DND-41 (cell line): ENCODE data around the gene SPEG.

ENCODE experiments used
- ATAC-seq: fragments of 200-7000 bp; cut with Tn5 transposase; 3 replicates; pipeline ENCODE4 v1.9.1; 2021; ENCODE audit warnings: low read depth; ENCODE audit not compliant: insufficient read depth
- DNase-seq: peaks from one replicate; pipeline ENCODE4 v3.0.0-alpha.2; 2020
- H2AFZ ChIP-seq: 2 replicates; pipeline ENCODE4 v1.6.0; 2012; ENCODE audit warnings: low read depth, low read length
- H3K27ac ChIP-seq: 2 replicates; pipeline ENCODE4 v1.5.1; 2012; ENCODE audit warnings: low read length, inconsistent platforms
- H3K27me3 ChIP-seq: fragments of 200-600 bp; sonication (generic); 2 replicates; pipeline ENCODE4 v1.6.0; 2012; ENCODE audit warnings: low read length, mild to moderate bottlenecking, inconsistent platforms; ENCODE audit not compliant: insufficient read depth, poor library complexity
- H3K36me3 ChIP-seq: 2 replicates; pipeline ENCODE4 v1.5.1; 2012; ENCODE audit warnings: low read length, inconsistent platforms; ENCODE audit not compliant: insufficient read depth
- H3K4me1 ChIP-seq: 2 replicates; pipeline ENCODE4 v1.5.1; 2012; ENCODE audit warnings: mild to moderate bottlenecking, low read length; ENCODE audit not compliant: insufficient read depth
- H3K4me2 ChIP-seq: 2 replicates; pipeline ENCODE4 v1.6.0; 2012; ENCODE audit warnings: mild to moderate bottlenecking, moderate library complexity, low read length, inconsistent platforms; ENCODE audit not compliant: insufficient read depth
- H3K4me3 ChIP-seq, 2 experiments: fragments of 200-600 bp in 1 of 2; shearing (Covaris generic) in 1 of 2; 2 replicates each; pipeline ENCODE4 v1.5.1; 2012 to 2016; ENCODE audit warnings: inconsistent platforms in 2 of 2, low read length in 2 of 2, mild to moderate bottlenecking in 2 of 2, low read depth in 1 of 2, moderate library complexity in 1 of 2
- H3K79me2 ChIP-seq: 2 replicates; pipeline ENCODE4 v1.6.0; 2012; ENCODE audit warnings: low read length, inconsistent platforms; ENCODE audit not compliant: insufficient read depth
- H3K9ac ChIP-seq: 2 replicates; pipeline ENCODE4 v1.6.0; 2012; ENCODE audit warnings: low read depth, mild to moderate bottlenecking, inconsistent platforms, low read length, moderate library complexity
- H3K9me3 ChIP-seq: 2 replicates; pipeline ENCODE4 v1.5.1; 2012; ENCODE audit warnings: low read length, moderate library complexity, mild to moderate bottlenecking, inconsistent platforms; ENCODE audit not compliant: insufficient read depth, severe bottlenecking
- H4K20me1 ChIP-seq: 2 replicates; pipeline ENCODE4 v1.6.0; 2012; ENCODE audit warnings: low read length; ENCODE audit not compliant: insufficient read depth
- CTCF ChIP-seq: IDR thresholded peaks from 2 replicates; pipeline ENCODE4 v1.5.1; 2012; ENCODE audit warnings: borderline replicate concordance, low read length, moderate library complexity, mild to moderate bottlenecking; ENCODE audit not compliant: poor library complexity, severe bottlenecking; ENCODE audit errors: extremely low read depth
- EZH2 ChIP-seq: IDR thresholded peaks from 3 replicates; pipeline ENCODE4 v1.6.1; 2012; ENCODE audit warnings: borderline replicate concordance, low read depth, mild to moderate bottlenecking, moderate library complexity, low read length, inconsistent platforms; ENCODE audit not compliant: severe bottlenecking

Gene SPEG

GRCh38 chr2:219530048-219530963, 95.7 kb downstream of the SPEG start:
- Histone ChIP-seq H3K27me3 (peaks cover 44% of the 10 kb centered on the region), H4K20me1 (peaks cover 17% of the 10 kb centered on the region), H3K4me2 (no peak overlapping the region), H2AFZ (no peak overlapping the region), H3K9ac (no peak overlapping the region), H3K4me1 (no peaks in the 10 kb centered on the region), H3K27ac (no peak overlapping the region), H3K36me3 (no peaks in the 10 kb centered on the region), H3K79me2 (no peaks in the 10 kb centered on the region), H3K4me3 (no peak overlapping the region), H3K9me3 (no peaks in the 10 kb centered on the region)
- DNase-seq: peak; percentile 84
- TF ChIP-seq EZH2: no peak
- TF ChIP-seq CTCF: peak; percentile 94
- peak; percentile 98 for ATAC-seq

- no peaks in the 10 kb centered on the region for H3K36me3 ChIP-seq
- H3K4me3 ChIP-seq: no peak overlapping the region
- peaks cover 12% of the 10 kb centered on the region; the same call in 1 of the 2 replicates for H4K20me1 ChIP-seq
- no peaks in the 10 kb centered on the region for H3K79me2 ChIP-seq
- no peak overlapping the region for H2AFZ ChIP-seq
- TF ChIP-seq EZH2 (no peak), CTCF (no peak)
- no peak overlapping the region for H3K9ac ChIP-seq
- no peak for DNase-seq
- no peaks in the 10 kb centered on the region for H3K9me3 ChIP-seq
- ATAC-seq: no peak
- H3K4me1 ChIP-seq: no peaks in the 10 kb centered on the region
- peaks cover 29% of the 10 kb centered on the region for H3K27me3 ChIP-seq
- no peak overlapping the region for H3K27ac ChIP-seq
- H3K4me2 ChIP-seq: no peak overlapping the region
Observed at GRCh38 chr2:219531639-219532377, 97.2 kb downstream of the SPEG start.

- ATAC-seq: no peak
- Histone ChIP-seq H3K79me2 (no peaks in the 10 kb centered on the region), H3K27me3 (peaks cover 24% of the 10 kb centered on the region)
Observed at GRCh38 chr2:219532378-219532649, 97.7 kb downstream of the SPEG start.

More at GRCh38 chr2:219532378-219532649, 97.7 kb downstream of the SPEG start:
- H3K9me3 ChIP-seq: no peaks in the 10 kb centered on the region
- no peak overlapping the region for H3K4me2 ChIP-seq
- H3K27ac ChIP-seq: no peak overlapping the region
- no peaks in the 10 kb centered on the region for H3K36me3 ChIP-seq
- TF ChIP-seq CTCF (no peak), EZH2 (no peak)
- H3K9ac ChIP-seq: no peak overlapping the region
- H2AFZ ChIP-seq: no peak overlapping the region
- H3K4me1 ChIP-seq: no peaks in the 10 kb centered on the region
- DNase-seq: no peak
- peaks cover 8% of the 10 kb centered on the region; the same call in 1 of the 2 replicates for H4K20me1 ChIP-seq
- no peak overlapping the region for H3K4me3 ChIP-seq
